ENCODE measurements around the gene KLHL29. TPM values are rescaled to one million over a fixed set of nuclear protein-coding genes. Genes with fewer than 3 reads are reported as not detected.

The KLHL29 gene
- total and polyA plus RNA-seq, 2 experiments from 2014 or later = 1.9 to 6.4 TPM

- H3K36me3 ChIP-seq (ENCODE audit: low read depth) = no peaks in the 10 kb centered on the region
- no peaks in the 10 kb centered on the region for H3K9me2 ChIP-seq (ENCODE audit: insufficient read depth)
- TF ChIP-seq EZH2 (IDR thresholded peaks at IDR 0.05; ENCODE audit: insufficient read depth, poor library complexity, severe bottlenecking) (no peak), EZH2phosphoT487 (IDR thresholded peaks at IDR 0.05; ENCODE audit: insufficient read depth, low read depth) (no peak)
- H4K20me1 ChIP-seq (ENCODE audit: insufficient read depth) = no peaks in the 10 kb centered on the region
- H3K27ac ChIP-seq = no peak overlapping the region
- no peak for DNase-seq
- H3K9me3 ChIP-seq (ENCODE audit: low read depth) = no peaks in the 10 kb centered on the region
- no peaks in the 10 kb centered on the region for H3K27me3 ChIP-seq (replicated peaks; ENCODE audit: insufficient read depth)
- H3K79me2 ChIP-seq (ENCODE audit: insufficient read depth) = no peaks in the 10 kb centered on the region
- 82 to 86% methylated on average over 8 of the region's 8 CpGs for WGBS, 2 experiments (ENCODE audit: low coverage in 1 of 2, low lambda C conversion rate in 2 of 2, missing lambda C conversion rate in 2 of 2)
- no peak overlapping the region for H2AFZ ChIP-seq
- in situ Hi-C loops (cut with MboI) = no loop called here
- H3K4me2 ChIP-seq (ENCODE audit: unreplicated experiment) = no peak overlapping the region
- no peak overlapping the region for H3K4me3 ChIP-seq
- H3F3A ChIP-seq (ENCODE audit: insufficient read depth) = 0 out of 2 replicates have a peak, but pooled peaks cover 4% of the 10 kb centered on the region
- no peak overlapping the region for H3K9ac ChIP-seq
- no peaks in the 10 kb centered on the region for H3K4me1 ChIP-seq (ENCODE audit: insufficient read depth)
These were observed 216.5 kb downstream of the KLHL29 start for GRCh38 chr2:23601301-23601965.

GRCh38 chr2:23602116-23602515, 217.1 kb downstream of the KLHL29 start:
- Histone ChIP-seq H3K36me3 (ENCODE audit: low read depth) (no peaks in the 10 kb centered on the region), H3K4me1 (ENCODE audit: insufficient read depth) (no peaks in the 10 kb centered on the region), H2AFZ (no peak overlapping the region), H3K9me2 (ENCODE audit: insufficient read depth) (no peaks in the 10 kb centered on the region), H4K20me1 (ENCODE audit: insufficient read depth) (no peaks in the 10 kb centered on the region), H3K27ac (no peak overlapping the region), H3K79me2 (ENCODE audit: insufficient read depth) (no peaks in the 10 kb centered on the region), H3K9ac (no peak overlapping the region), H3K4me2 (ENCODE audit: unreplicated experiment) (no peak overlapping the region), H3K4me3 (no peak overlapping the region), H3K9me3 (ENCODE audit: low read depth) (no peaks in the 10 kb centered on the region), H3F3A (ENCODE audit: insufficient read depth) (peaks cover 4% of the 10 kb centered on the region; the same call in 1 of the 2 replicates), H3K27me3 (replicated peaks; ENCODE audit: insufficient read depth) (no peaks in the 10 kb centered on the region)
- in situ Hi-C loops (cut with MboI) = no loop called here
- peak; percentile 32 for DNase-seq
- TF ChIP-seq EZH2 (IDR thresholded peaks at IDR 0.05; ENCODE audit: insufficient read depth, poor library complexity, severe bottlenecking) (no peak), EZH2phosphoT487 (IDR thresholded peaks at IDR 0.05; ENCODE audit: insufficient read depth, low read depth) (no peak)
- 79 to 83% methylated on average over 12 of the region's 12 CpGs for WGBS, 2 experiments (ENCODE audit: low coverage in 1 of 2, low lambda C conversion rate in 2 of 2, missing lambda C conversion rate in 2 of 2)

- Histone ChIP-seq H3K27ac (no peak overlapping the region), H3F3A (ENCODE audit: insufficient read depth) (peaks cover 4% of the 10 kb centered on the region; the same call in 1 of the 2 replicates), H3K9ac (no peak overlapping the region), H3K9me3 (ENCODE audit: low read depth) (no peaks in the 10 kb centered on the region), H3K27me3 (replicated peaks; ENCODE audit: insufficient read depth) (no peaks in the 10 kb centered on the region), H3K4me2 (ENCODE audit: unreplicated experiment) (no peak overlapping the region), H4K20me1 (ENCODE audit: insufficient read depth) (no peaks in the 10 kb centered on the region), H3K36me3 (ENCODE audit: low read depth) (no peaks in the 10 kb centered on the region), H3K9me2 (ENCODE audit: insufficient read depth) (no peaks in the 10 kb centered on the region), H2AFZ (no peak overlapping the region), H3K4me1 (ENCODE audit: insufficient read depth) (no peaks in the 10 kb centered on the region), H3K79me2 (ENCODE audit: insufficient read depth) (no peaks in the 10 kb centered on the region), H3K4me3 (no peak overlapping the region)
- 89 to 94% methylated on average over 6 of the region's 6 CpGs for WGBS, 2 experiments (ENCODE audit: low coverage in 1 of 2, low lambda C conversion rate in 2 of 2, missing lambda C conversion rate in 2 of 2)
- TF ChIP-seq EZH2phosphoT487 (IDR thresholded peaks at IDR 0.05; ENCODE audit: insufficient read depth, low read depth) = no peak
- no peak for TF ChIP-seq EZH2 (IDR thresholded peaks at IDR 0.05; ENCODE audit: insufficient read depth, poor library complexity, severe bottlenecking)
- in situ Hi-C loops (cut with MboI) = no loop called here
- no peak for DNase-seq
These were observed 218.2 kb downstream of the KLHL29 start for GRCh38 chr2:23603156-23603555.

- no peak overlapping the region for H2AFZ ChIP-seq
- DNase-seq = no peak
- in situ Hi-C loops (cut with MboI) = no loop called here
- H3K27ac ChIP-seq = no peak overlapping the region
- TF ChIP-seq EZH2phosphoT487 (IDR thresholded peaks at IDR 0.05; ENCODE audit: insufficient read depth, low read depth) (no peak), EZH2 (IDR thresholded peaks at IDR 0.05; ENCODE audit: insufficient read depth, poor library complexity, severe bottlenecking) (no peak)
- H3F3A ChIP-seq (ENCODE audit: insufficient read depth) = peaks cover 4% of the 10 kb centered on the region; the same call in 1 of the 2 replicates
- H3K9ac ChIP-seq = no peak overlapping the region
- H3K79me2 ChIP-seq (ENCODE audit: insufficient read depth) = no peaks in the 10 kb centered on the region
- H3K4me1 ChIP-seq (ENCODE audit: insufficient read depth) = no peaks in the 10 kb centered on the region
- H3K4me2 ChIP-seq (ENCODE audit: unreplicated experiment) = no peak overlapping the region
- no peaks in the 10 kb centered on the region for H3K9me2 ChIP-seq (ENCODE audit: insufficient read depth)
- no peaks in the 10 kb centered on the region for H3K9me3 ChIP-seq (ENCODE audit: low read depth)
- no peaks in the 10 kb centered on the region for H4K20me1 ChIP-seq (ENCODE audit: insufficient read depth)
- H3K36me3 ChIP-seq (ENCODE audit: low read depth) = no peaks in the 10 kb centered on the region
- no peaks in the 10 kb centered on the region for H3K27me3 ChIP-seq (replicated peaks; ENCODE audit: insufficient read depth)
- WGBS, 2 experiments (ENCODE audit: low coverage in 1 of 2, low lambda C conversion rate in 2 of 2, missing lambda C conversion rate in 2 of 2) = 95 to 96% methylated on average over 11 to 12 of the region's 12 CpGs
- no peak overlapping the region for H3K4me3 ChIP-seq
These were observed 218.6 kb downstream of the KLHL29 start for GRCh38 chr2:23603581-23603980.

All from GM23248 (cell line).